GM19193 (cell line): ENCODE data around the gene HIVEP2.

Source experiments
- POLR2A ChIP-seq: IDR thresholded peaks from 4 replicates; pipeline ENCODE4 v1.6.1; 2011; ENCODE audit not compliant: insufficient read depth, insufficient read length; ENCODE audit errors: extremely low read depth

Gene HIVEP2

GRCh38 chr6:142842418-142843261, 102.3 kb downstream of the HIVEP2 start:
- TF ChIP-seq POLR2A: no peak

DNA sequence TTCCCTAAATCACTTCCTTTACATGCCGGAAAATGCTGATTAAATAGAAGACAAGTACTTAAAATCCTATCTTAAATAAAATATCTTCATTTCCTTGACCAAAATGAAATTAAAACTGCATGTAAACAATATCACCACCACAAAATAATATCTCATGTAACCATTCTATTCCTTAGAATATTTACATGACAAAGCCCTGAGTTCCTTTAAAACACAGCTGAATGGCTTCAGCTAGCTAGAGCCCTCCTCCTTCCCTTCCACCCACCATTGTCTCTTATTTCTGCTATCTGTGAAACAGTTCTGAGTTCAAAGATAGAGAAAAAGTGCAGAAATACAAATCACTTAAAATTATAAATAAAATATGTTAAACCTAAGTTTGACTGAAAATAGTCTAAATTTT, 103.1 kb downstream of the HIVEP2 start:
- no peak for TF ChIP-seq POLR2A

DNA sequence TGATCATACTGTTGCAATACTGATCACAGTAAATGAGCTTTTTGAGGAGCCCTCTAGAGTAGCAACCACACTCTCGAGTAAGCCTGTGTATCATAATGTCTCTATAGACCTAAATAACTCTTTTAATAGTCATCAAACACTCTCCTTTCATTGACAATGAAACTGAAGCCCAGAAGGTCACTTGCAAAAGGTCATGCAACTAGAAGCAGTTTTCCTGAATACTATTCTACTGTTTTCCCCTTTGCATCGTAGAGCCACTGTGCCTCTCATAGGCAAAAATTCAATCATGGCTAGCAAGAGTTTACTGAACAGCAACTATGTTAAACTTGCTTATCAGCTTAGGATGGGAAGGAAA, 105.3 kb downstream of the HIVEP2 start:
- TF ChIP-seq POLR2A: no peak

- TF ChIP-seq POLR2A: no peak
Measured at GRCh38 chr6:142838821-142839685, 105.9 kb downstream of the HIVEP2 start.

GRCh38 chr6:142835787-142836535, 109.0 kb downstream of the HIVEP2 start:
- no peak for TF ChIP-seq POLR2A

- no peak for TF ChIP-seq POLR2A
Measured at GRCh38 chr6:142834853-142835252, 110.1 kb downstream of the HIVEP2 start.

- TF ChIP-seq POLR2A: no peak
Measured at GRCh38 chr6:142833798-142834197, 111.2 kb downstream of the HIVEP2 start.

GRCh38 chr6:142833054-142833453, 111.9 kb downstream of the HIVEP2 start:
- no peak for TF ChIP-seq POLR2A

DNA sequence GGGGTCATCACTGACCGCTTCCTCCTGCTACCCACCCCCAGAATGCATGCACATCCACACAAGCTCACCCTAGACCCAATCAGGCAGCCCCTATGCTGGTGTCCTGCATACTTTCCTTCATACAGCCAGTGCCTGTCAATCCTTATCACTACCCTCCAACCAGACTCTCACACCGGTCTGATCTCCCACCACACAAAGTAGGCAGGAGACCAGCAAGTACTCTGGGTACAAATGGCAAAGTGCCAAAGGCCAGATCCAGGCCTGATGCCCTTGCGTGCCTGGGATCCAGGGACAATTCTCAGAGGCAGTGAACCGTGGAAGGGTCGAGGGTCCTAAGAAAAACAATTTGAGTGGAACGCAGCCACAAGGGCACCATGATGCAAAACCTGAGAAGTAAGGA, 114.2 kb downstream of the HIVEP2 start:
- TF ChIP-seq POLR2A: no peak

- TF ChIP-seq POLR2A: no peak
Measured at GRCh38 chr6:142830116-142830710, 114.8 kb downstream of the HIVEP2 start.

DNA sequence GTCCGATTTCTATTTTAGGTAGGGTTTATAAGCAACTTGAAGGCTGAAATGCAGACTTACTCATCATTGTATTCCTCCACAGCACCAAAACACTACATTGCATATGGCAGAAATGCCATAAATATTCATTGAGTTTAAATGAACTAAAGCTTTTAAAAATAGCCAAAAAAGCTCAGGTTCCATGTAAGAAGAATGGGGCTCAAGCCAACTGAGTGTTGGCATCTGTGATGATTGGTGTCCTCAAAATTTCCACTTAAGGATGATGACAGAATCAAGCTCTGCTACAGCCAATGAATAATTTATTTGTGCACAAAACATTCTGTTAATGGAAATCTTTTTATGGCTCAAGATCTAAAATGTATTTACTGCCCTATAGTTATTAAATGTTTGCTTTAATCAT, 115.4 kb downstream of the HIVEP2 start:
- no peak for TF ChIP-seq POLR2A

DNA sequence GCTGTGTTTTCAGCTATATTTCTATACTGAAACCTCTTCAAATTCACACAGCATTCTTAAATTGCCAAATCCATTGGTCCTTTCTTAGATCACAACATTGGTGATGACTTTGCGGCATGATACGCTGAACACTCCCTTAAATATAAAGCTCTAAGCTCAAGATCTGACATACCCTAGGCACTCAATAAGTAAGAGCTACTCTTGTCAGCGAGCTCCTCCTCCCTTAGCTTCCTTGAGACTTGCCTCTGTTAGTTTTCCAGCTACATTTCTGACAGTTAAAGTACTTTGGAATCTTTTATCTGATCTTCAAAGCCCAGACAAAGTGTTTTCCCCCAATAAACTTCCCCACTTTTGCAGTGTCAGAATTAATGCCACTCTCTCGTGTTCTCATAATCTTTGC, 117.0 kb downstream of the HIVEP2 start:
- TF ChIP-seq POLR2A: no peak

GRCh38 chr6:142827369-142827768, 117.6 kb downstream of the HIVEP2 start:
- TF ChIP-seq POLR2A: no peak

DNA sequence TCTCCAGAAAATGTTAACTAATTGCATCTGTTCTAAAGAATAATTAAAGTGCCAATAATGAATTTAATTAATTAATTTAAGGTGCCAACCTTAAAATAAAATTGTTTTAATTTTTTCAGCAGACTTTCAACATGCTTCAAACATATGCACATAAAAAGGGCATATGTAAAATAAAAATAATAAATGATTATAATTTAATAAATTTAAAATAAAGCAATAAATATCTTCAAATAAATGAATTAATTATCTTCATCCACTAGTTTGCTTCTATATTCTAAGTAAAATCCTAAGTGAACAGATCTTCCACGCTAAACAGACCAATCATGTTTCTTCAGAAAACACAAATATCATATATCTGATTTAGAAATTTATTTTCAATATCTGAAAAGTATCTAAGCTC, 119.2 kb downstream of the HIVEP2 start:
- no peak for TF ChIP-seq POLR2A

DNA sequence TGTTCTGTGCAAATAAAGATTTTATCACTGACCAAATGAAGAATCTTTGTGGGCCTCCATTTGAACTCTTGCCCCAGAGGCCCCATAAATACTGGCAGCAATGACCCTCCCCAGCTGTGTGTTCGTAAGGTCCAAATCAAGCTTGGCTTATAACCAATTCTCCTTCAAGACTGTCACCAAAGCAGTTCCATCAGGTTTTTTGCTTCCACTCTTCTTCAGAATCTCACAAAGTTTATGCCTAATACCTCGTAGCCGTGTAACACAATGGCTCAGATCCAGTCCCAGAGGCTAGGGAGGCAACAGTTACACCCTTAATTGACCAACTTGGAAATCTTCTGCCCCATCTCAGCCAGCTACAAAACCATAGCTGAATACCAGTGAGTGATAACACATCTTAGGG, 120.5 kb downstream of the HIVEP2 start:
- TF ChIP-seq POLR2A: no peak
